Spleen (tissue), 11 donors: ENCODE data around the gene LCP2. TPM values are rescaled to one million over a fixed set of nuclear protein-coding genes. Genes with fewer than 3 reads are reported as not detected.
A peak's percentile ranks its signal among the peaks of the same experiment; 100 is the strongest.

ENCODE experiments used
- DNase-seq: peaks from one replicate; pipeline ENCODE4 v3.0.0-alpha.2; 2020
- H3K27ac ChIP-seq, 8 donors: fragments of 200-600 bp; sonication (generic) in 7 of 8; 1 replicate in 4 of 8; 2 replicates in 4 of 8; pipeline versions ENCODE4 v1.5.0 to v1.8.0; 2016 to 2021; ENCODE audit warnings: inconsistent platforms in 4 of 8, mild to moderate bottlenecking in 4 of 8, moderate library complexity in 1 of 8
- H3K27me3 ChIP-seq, 7 donors: fragments of 200-600 bp; sonication (generic) in 6 of 7; replicated peaks in 1 of 7; 1 replicate in 4 of 7; 2 replicates in 3 of 7; pipeline versions ENCODE4 v1.5.0 to v1.8.0; 2016 to 2021; ENCODE audit warnings: inconsistent platforms in 3 of 7, mild to moderate bottlenecking in 1 of 7
- H3K36me3 ChIP-seq, 6 donors: fragments of 200-600 bp; sonication (generic) in 5 of 6; 1 replicate in 4 of 6; 2 replicates in 2 of 6; pipeline versions ENCODE4 v1.5.0 to v1.8.0; 2016 to 2021; ENCODE audit warnings: inconsistent platforms in 2 of 6
- H3K4me1 ChIP-seq, 6 donors: fragments of 200-600 bp; sonication (generic) in 5 of 6; 1 replicate in 3 of 6; 2 replicates in 3 of 6; pipeline versions ENCODE4 v1.5.0 to v1.8.0; 2016 to 2021; ENCODE audit warnings: inconsistent platforms in 3 of 6
- H3K4me3 ChIP-seq, 8 donors: fragments of 200-600 bp; sonication (generic) in 7 of 8; 1 replicate in 4 of 8; 2 replicates in 4 of 8; pipeline versions ENCODE4 v1.5.0 to v1.8.0; 2016 to 2021; ENCODE audit warnings: inconsistent platforms in 4 of 8, mild to moderate bottlenecking in 4 of 8, moderate library complexity in 2 of 8
- H3K9me3 ChIP-seq, 8 donors: fragments of 200-600 bp; sonication (generic) in 7 of 8; 1 replicate in 4 of 8; 2 replicates in 4 of 8; pipeline versions ENCODE4 v1.5.0 to v1.8.0; 2016 to 2021; ENCODE audit warnings: inconsistent platforms in 4 of 8
- POLR2A ChIP-seq, 3 donors: fragments of 450-650 bp; IDR thresholded peaks; one replicate each; pipeline ENCODE4 v1.5.1; 2017; ENCODE audit warnings: antibody characterized with exemption in 3 of 3, mild to moderate bottlenecking in 1 of 3
- POLR2AphosphoS5 ChIP-seq, 3 donors: sonication (generic); formaldehyde crosslinking; IDR thresholded peaks; one replicate each; pipeline ENCODE4 v1.5.1; 2017; ENCODE audit warnings: antibody characterized with exemption in 3 of 3
- WGBS, 5 donors: extraction: QIAGEN DNeasy Blood & Tissue Kit in 3 of 5; methylation state at CpG; one replicate each; pipeline versions ENCODE4 v1.1.5 to v1.1.7; 2013 to 2018; 5-methylcytosine and 5-hydroxymethylcytosine counted together
- intact Hi-C: fragments of 100-400 bp; cut with DNase I; formaldehyde crosslinking; loops from one replicate; pipeline ENCODE4 v1.15.0; 2023; ENCODE audit warnings: low total_unique reads
- polyA plus RNA-seq, 3 donors: library from polyadenylated mRNA; stranded (reverse); fragments of 200-250 nt; gene quantifications; one replicate each; pipeline ENCODE4 v1.2.1, GENCODE V29; 2013
- total RNA-seq, 7 donors: library from RNA; depleted of rRNA in 3 of 7; stranded (reverse); fragments of >200 nt in 3 of 7; fragmentation: NEBNext Ultra II Directional in 4 of 7; extraction: Animal tissue kit (Norgen Biotek cat#: 25700) in 4 of 7; gene quantifications; one replicate each; pipeline versions ENCODE4 v1.1.0 to v1.2.1, GENCODE V29; 2016 to 2021
- TF ChIP-seq, protein P1 (sequence below), 11 experiments: fragments of 200-600 bp in 7 of 11; fragments of 450-650 bp in 4 of 11; sonication (generic) in 4 of 11; IDR thresholded peaks in 8 of 11; conservative IDR thresholded peaks in 3 of 11; 1 replicate in 7 of 11; 2 replicates in 4 of 11; pipeline versions ENCODE4 v1.4.0 to v1.8.0; 2016 to 2021; ENCODE audit warnings: antibody characterized with exemption in 11 of 11, inconsistent platforms in 4 of 11, mild to moderate bottlenecking in 1 of 11
- donor health status: healthy with polysubstance abuse.
- donor health status: DM: no; HTN: no; CAD: no; lungs with moderate emphysema.
- donor health status: DM: no; HTN: no; CAD: no.
- donor health status: Bipolar disorder and iron deficiency.
- donor health status: healthy.
- donor health status: DM: no; HTN: no; CAD: no.
- donor health status: DM: yes; HTN: yes; CAD: no.

LCP2 gene
- total and polyA plus RNA-seq, 10 donors: 28.3 to 272 (median 214) TPM

DNA sequence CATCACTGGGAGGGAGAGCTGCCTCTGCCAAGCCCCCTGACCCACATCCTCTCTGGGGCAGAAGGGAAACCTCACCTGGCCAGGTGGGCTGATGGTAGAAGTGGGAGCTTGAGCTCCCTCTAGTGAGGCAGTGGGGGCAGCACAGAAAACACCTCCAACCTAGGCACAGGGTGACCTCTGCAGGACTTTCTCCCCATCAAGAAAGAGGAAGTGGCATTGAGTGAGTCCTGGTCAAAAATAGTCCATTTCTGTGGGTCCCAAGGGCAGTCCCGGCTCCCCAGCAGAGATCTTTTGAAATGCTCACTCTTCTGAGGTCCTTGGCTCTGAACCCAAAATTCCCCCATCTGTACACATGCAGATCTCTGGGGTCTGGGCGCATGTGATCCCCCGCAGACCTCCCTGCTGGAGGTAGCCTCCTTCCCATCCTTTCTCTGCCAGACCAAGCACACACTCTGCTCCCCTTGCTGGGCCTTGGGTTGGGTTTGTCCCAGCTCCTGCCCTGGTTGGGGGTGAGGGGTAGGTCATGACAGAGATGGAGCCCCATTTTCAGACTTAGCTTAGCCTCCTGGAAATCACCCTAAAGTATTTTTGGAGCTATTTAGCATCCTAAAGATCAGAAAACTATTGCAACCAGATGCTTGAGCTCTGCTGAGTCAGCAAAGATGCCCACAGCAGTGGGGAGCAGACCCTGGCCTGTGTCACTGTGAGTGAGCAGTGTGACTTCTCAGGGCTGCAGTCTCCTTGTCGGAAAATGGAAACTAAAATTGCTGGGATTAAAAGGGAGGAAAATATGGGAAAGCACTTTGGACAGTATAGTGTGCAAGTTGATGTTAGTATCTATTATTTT, 41.6 kb upstream of the LCP2 start:
- Histone ChIP-seq H3K9me3 (no peaks in the 10 kb centered on the region), H3K27ac (peak overlapping the region in 3 of 8 donors; percentile 32 to 95 (median 90)), H3K27me3 (no peaks in the 10 kb centered on the region), H3K4me3 (no peak overlapping the region), H3K36me3 (no peaks in the 10 kb centered on the region), H3K4me1 (peaks cover 6 to 61% (median 44%) of the 10 kb centered on the region in 6 donors)
- WGBS, 5 donors: 64 to 77% (median 75%) methylated on average over 4 of the region's 4 CpGs
- TF ChIP-seq POLR2A (IDR thresholded peaks at IDR 0.05): no peak
- TF ChIP-seq, protein P1, sequence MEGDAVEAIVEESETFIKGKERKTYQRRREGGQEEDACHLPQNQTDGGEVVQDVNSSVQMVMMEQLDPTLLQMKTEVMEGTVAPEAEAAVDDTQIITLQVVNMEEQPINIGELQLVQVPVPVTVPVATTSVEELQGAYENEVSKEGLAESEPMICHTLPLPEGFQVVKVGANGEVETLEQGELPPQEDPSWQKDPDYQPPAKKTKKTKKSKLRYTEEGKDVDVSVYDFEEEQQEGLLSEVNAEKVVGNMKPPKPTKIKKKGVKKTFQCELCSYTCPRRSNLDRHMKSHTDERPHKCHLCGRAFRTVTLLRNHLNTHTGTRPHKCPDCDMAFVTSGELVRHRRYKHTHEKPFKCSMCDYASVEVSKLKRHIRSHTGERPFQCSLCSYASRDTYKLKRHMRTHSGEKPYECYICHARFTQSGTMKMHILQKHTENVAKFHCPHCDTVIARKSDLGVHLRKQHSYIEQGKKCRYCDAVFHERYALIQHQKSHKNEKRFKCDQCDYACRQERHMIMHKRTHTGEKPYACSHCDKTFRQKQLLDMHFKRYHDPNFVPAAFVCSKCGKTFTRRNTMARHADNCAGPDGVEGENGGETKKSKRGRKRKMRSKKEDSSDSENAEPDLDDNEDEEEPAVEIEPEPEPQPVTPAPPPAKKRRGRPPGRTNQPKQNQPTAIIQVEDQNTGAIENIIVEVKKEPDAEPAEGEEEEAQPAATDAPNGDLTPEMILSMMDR (IDR thresholded peaks at IDR 0.05 in 8 of 11, conservative IDR thresholded peaks at IDR 0.05 in 3 of 11): peak; percentile 66 to 92 (median 82)
- peak in 2 of 3 donors; percentile 27 to 79 for TF ChIP-seq POLR2AphosphoS5 (IDR thresholded peaks at IDR 0.05)
- DNase-seq: peak; percentile 85
- intact Hi-C loops: loop anchor here (5.0 kb wide), 1 partner anchor 72 kb away; no protein-coding TSS in a partner anchor

DNA sequence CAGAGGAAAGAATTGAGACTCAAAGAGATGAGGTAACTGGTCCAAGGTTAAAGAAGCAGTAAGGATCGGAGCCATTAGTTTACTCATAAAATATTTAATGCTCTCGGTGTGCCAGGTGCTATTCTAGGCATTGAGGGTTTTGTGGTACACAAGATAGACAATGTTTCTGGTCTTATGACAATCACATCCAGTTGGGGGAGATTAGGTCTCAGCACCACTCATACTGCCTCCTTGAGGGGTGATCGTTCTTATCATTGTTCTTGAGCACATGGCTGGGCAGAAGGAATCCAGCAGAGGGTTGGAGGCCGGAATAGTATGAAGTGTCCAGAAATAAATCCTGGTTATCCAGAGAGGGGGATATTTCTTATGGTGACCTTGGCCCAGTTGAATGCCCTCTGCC, 40.7 kb upstream of the LCP2 start:
- Histone ChIP-seq H3K4me1 (peaks cover 15 to 70% (median 52%) of the 10 kb centered on the region in 6 donors), H3K4me3 (no peak overlapping the region), H3K9me3 (no peaks in the 10 kb centered on the region), H3K27ac (peak overlapping the region in 3 of 8 donors; percentile 32 to 95 (median 90)), H3K27me3 (no peaks in the 10 kb centered on the region), H3K36me3 (no peaks in the 10 kb centered on the region)
- intact Hi-C loops: loop anchor here (5.0 kb wide), 1 partner anchor 71 kb away; no protein-coding TSS in a partner anchor
- TF ChIP-seq POLR2AphosphoS5 (IDR thresholded peaks at IDR 0.05) (no peak), POLR2A (IDR thresholded peaks at IDR 0.05) (no peak)
- TF ChIP-seq, protein P1 (IDR thresholded peaks at IDR 0.05 in 8 of 11, conservative IDR thresholded peaks at IDR 0.05 in 3 of 11): no peak
- WGBS, 5 donors: 66 to 80% (median 73%) methylated on average over 4 of the region's 4 CpGs
- DNase-seq: no peak

DNA sequence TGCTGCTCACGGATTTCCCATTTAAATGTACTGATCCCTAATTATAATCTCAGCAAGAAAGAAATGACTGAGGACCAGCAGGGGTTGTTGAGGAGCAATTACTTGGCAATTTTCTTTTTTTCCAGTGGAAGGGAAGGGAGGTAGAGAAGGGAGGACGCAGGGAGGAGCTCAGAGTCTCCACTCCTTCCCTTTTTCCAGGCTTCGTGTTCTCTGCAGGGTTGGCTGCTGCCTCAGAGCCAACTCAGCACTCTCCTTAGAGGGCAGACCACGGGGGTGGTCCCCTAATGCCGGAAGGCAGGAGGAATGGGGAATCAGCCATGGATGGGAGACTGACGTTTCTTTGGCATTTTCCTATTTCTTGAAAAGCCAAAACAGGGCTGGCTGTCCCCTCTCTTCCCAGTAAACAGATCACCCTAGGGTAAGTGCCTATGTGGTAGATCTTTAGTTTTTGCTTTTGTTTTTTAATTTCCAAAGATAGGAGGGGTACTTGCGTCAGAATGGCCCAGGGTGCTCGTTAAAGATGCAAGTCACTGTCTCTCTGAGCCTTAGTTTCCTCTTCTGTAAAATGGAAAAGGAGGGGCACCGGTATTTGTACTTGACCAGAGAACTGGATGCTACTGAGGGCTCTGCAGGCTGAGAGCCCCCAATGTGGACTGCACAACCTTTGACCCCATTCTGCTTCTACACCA, 39.6 kb upstream of the LCP2 start:
- H3K4me3 ChIP-seq: no peak overlapping the region
- no peaks in the 10 kb centered on the region for H3K36me3 ChIP-seq
- intact Hi-C loops: loop anchor here (5.0 kb wide), 1 partner anchor 70 kb away; no protein-coding TSS in a partner anchor
- TF ChIP-seq, protein P1 (IDR thresholded peaks at IDR 0.05 in 8 of 11, conservative IDR thresholded peaks at IDR 0.05 in 3 of 11): no peak
- TF ChIP-seq POLR2AphosphoS5 (IDR thresholded peaks at IDR 0.05) (no peak), POLR2A (IDR thresholded peaks at IDR 0.05) (no peak)
- WGBS, 5 donors: 48 to 71% (median 49%) methylated on average over 9 of the region's 9 CpGs
- peaks cover 26 to 77% (median 63%) of the 10 kb centered on the region in 6 donors for H3K4me1 ChIP-seq
- H3K9me3 ChIP-seq: no peaks in the 10 kb centered on the region
- H3K27ac ChIP-seq: peak overlapping the region in 7 of 8 donors; percentile 3 to 95 (median 82)
- DNase-seq: no peak
- no peaks in the 10 kb centered on the region for H3K27me3 ChIP-seq
